H1 (cell line): ENCODE results near the gene RPS6KA4. TPM values are rescaled to one million over a fixed set of nuclear protein-coding genes. Genes with fewer than 3 reads are reported as not detected.

ENCODE experiments used
- CTCF ChIA-PET: fragments of 300-600 bp; sonication (Branson Sonifier 250); formaldehyde crosslinking; loops from one replicate; lab custom pipeline; 2021; ENCODE audit not compliant: partially characterized antibody; lab: Charles Lee
- POLR2A ChIA-PET: fragments of 300-600 bp; sonication (Branson Sonifier 250); formaldehyde crosslinking; loops from one replicate; lab custom pipeline; 2021; ENCODE audit warnings: inconsistent platforms; ENCODE audit not compliant: partially characterized antibody; lab: Charles Lee
- DNase-seq, 2 experiments: peaks; one replicate each; pipeline versions ENCODE4 v3.0.0 to v3.0.0-alpha.2; 2010 to 2022; ENCODE audit warnings: low spot score in 2 of 2, low read depth in 1 of 2, mixed read lengths in 1 of 2
- FAIRE-seq: peaks from 2 replicates; lab custom pipeline; 2011; peaks lifted over from hg19 to GRCh38; lab: Jason Lieb, UNC
- H2AFZ ChIP-seq: 2 replicates; pipeline ENCODE4 v1.8.1; 2012; ENCODE audit warnings: low read length, inconsistent platforms
- H2AK5ac ChIP-seq: 2 replicates; pipeline ENCODE4 v1.6.1; 2013; ENCODE audit warnings: low read depth, low read length
- H2BK120ac ChIP-seq: replicated peaks from 2 replicates; pipeline ENCODE3; 2013; ENCODE audit warnings: low read depth, low read length, inconsistent platforms
- H2BK12ac ChIP-seq: 2 replicates; pipeline ENCODE4 v1.6.1; 2013; ENCODE audit warnings: low read depth, low read length
- H2BK15ac ChIP-seq: 2 replicates; pipeline ENCODE4 v1.6.1; 2013; ENCODE audit warnings: low read length
- H2BK20ac ChIP-seq: 2 replicates; pipeline ENCODE4 v1.6.1; 2013; ENCODE audit warnings: low read length
- H2BK5ac ChIP-seq: 2 replicates; pipeline ENCODE4 v1.6.1; 2013; ENCODE audit warnings: low read depth, low read length
- H3K14ac ChIP-seq: 2 replicates; pipeline ENCODE4 v1.6.1; 2013; ENCODE audit warnings: inconsistent platforms; ENCODE audit not compliant: insufficient read length
- H3K18ac ChIP-seq: 2 replicates; pipeline ENCODE4 v1.6.1; 2013; ENCODE audit warnings: low read length; ENCODE audit errors: extremely low read depth
- H3K23ac ChIP-seq: 2 replicates; pipeline ENCODE4 v1.6.1; 2013; ENCODE audit warnings: inconsistent platforms; ENCODE audit not compliant: insufficient read length
- H3K23me2 ChIP-seq: 2 replicates; pipeline ENCODE4 v1.6.1; 2013; ENCODE audit warnings: low read depth, low read length
- H3K27ac ChIP-seq: 2 replicates; pipeline ENCODE4 v1.6.1; 2011; ENCODE audit warnings: low read depth, low read length, inconsistent platforms
- H3K27me3 ChIP-seq, 4 experiments: replicated peaks in 1 of 4; 1 replicate in 1 of 4; 2 replicates in 3 of 4; pipeline versions ENCODE4 v1.6.1 to v1.8.1; 2011 to 2013; ENCODE audit warnings: low read length in 3 of 4, mild to moderate bottlenecking in 3 of 4, inconsistent platforms in 2 of 4, mixed read lengths in 2 of 4, moderate library complexity in 1 of 4; ENCODE audit not compliant: control insufficient read depth in 3 of 4, insufficient read depth in 3 of 4; ENCODE audit errors: extremely low read depth in 1 of 4
- H3K36me3 ChIP-seq, 4 experiments: 2 replicates each; pipeline versions ENCODE4 v1.6.1 to v1.8.1; 2011 to 2013; ENCODE audit warnings: mild to moderate bottlenecking in 4 of 4, low read length in 3 of 4, moderate library complexity in 2 of 4, control low read depth in 1 of 4, inconsistent platforms in 1 of 4; ENCODE audit not compliant: insufficient read depth in 4 of 4, control insufficient read depth in 2 of 4
- H3K4ac ChIP-seq: replicated peaks from 2 replicates; pipeline ENCODE3; 2013; ENCODE audit warnings: low read length, low read depth, mixed read lengths, inconsistent platforms; ENCODE audit not compliant: insufficient read length
- H3K4me1 ChIP-seq, 4 experiments: replicated peaks in 1 of 4; 1 replicate in 1 of 4; 2 replicates in 3 of 4; pipeline versions ENCODE4 v1.6.1 to v1.8.1; 2011 to 2013; ENCODE audit warnings: low read length in 3 of 4, inconsistent platforms in 2 of 4, mixed read lengths in 1 of 4; ENCODE audit not compliant: insufficient read depth in 4 of 4, control insufficient read depth in 3 of 4
- H3K4me2 ChIP-seq, 2 experiments: 2 replicates each; pipeline versions ENCODE4 v1.6.1 to v1.8.1; 2011 to 2013; ENCODE audit warnings: low read depth in 2 of 2, low read length in 2 of 2, control low read depth in 1 of 2, inconsistent platforms in 1 of 2, mild to moderate bottlenecking in 1 of 2; ENCODE audit not compliant: insufficient read depth in 1 of 2
- H3K4me3 ChIP-seq, 4 experiments: fragments of 200-600, 300-600 bp in 1 of 4; sonication (generic), shearing (Covaris generic), sonication (Bioruptor Twin) in 1 of 4; 2 replicates each; pipeline versions ENCODE4 v1.5.1 to v1.8.1; 2011 to 2016; ENCODE audit warnings: low read length in 4 of 4, low read depth in 3 of 4, control low read depth in 2 of 4, inconsistent platforms in 2 of 4, mild to moderate bottlenecking in 2 of 4, mixed read lengths in 1 of 4, moderate library complexity in 1 of 4; ENCODE audit not compliant: insufficient read depth in 2 of 4; ENCODE audit errors: extremely low read depth in 1 of 4
- H3K56ac ChIP-seq: replicated peaks from 2 replicates; pipeline ENCODE3; 2013; ENCODE audit warnings: low read depth, mild to moderate bottlenecking, mixed read lengths, low read length, inconsistent platforms; ENCODE audit not compliant: insufficient read length
- H3K79me1 ChIP-seq: 2 replicates; pipeline ENCODE4 v1.6.1; 2013; ENCODE audit warnings: low read depth, low read length, control low read depth
- H3K79me2 ChIP-seq, 2 experiments: 2 replicates each; pipeline versions ENCODE4 v1.6.1 to v1.8.1; 2012 to 2013; ENCODE audit warnings: low read length in 2 of 2, mild to moderate bottlenecking in 2 of 2, inconsistent platforms in 1 of 2; ENCODE audit not compliant: insufficient read depth in 2 of 2, control insufficient read depth in 1 of 2
- H3K9ac ChIP-seq, 4 experiments: replicated peaks in 1 of 4; 1 replicate in 1 of 4; 2 replicates in 3 of 4; pipeline versions ENCODE4 v1.6.1 to v1.8.1; 2011 to 2013; ENCODE audit warnings: low read depth in 3 of 4, low read length in 3 of 4, control low read depth in 2 of 4, mild to moderate bottlenecking in 2 of 4, moderate library complexity in 2 of 4, inconsistent platforms in 1 of 4; ENCODE audit errors: extremely low read depth in 1 of 4
- H3K9me3 ChIP-seq, 2 experiments: 2 replicates each; pipeline versions ENCODE4 v1.6.1 to v1.8.1; 2012 to 2013; ENCODE audit warnings: mild to moderate bottlenecking in 2 of 2, moderate library complexity in 2 of 2, control low read depth in 1 of 2, inconsistent platforms in 1 of 2, low read depth in 1 of 2, low read length in 1 of 2, mixed read lengths in 1 of 2; ENCODE audit not compliant: insufficient read depth in 2 of 2
- H4K20me1 ChIP-seq, 2 experiments: replicated peaks in 1 of 2; 2 replicates each; pipeline versions ENCODE3 to v1.8.1; 2011 to 2013; ENCODE audit warnings: inconsistent platforms in 2 of 2, low read length in 2 of 2, mild to moderate bottlenecking in 1 of 2; ENCODE audit not compliant: insufficient read depth in 2 of 2, control insufficient read depth in 1 of 2
- H4K5ac ChIP-seq: 2 replicates; pipeline ENCODE4 v1.6.1; 2013; ENCODE audit warnings: low read length, low read depth, mixed read lengths, inconsistent platforms; ENCODE audit not compliant: insufficient read length
- H4K8ac ChIP-seq: 2 replicates; pipeline ENCODE4 v1.8.0; 2013; ENCODE audit warnings: mild to moderate bottlenecking, moderate library complexity, low read length, inconsistent platforms; ENCODE audit not compliant: insufficient read depth; ENCODE audit errors: extremely low read depth
- H4K91ac ChIP-seq: replicated peaks from 2 replicates; pipeline ENCODE3; 2013; ENCODE audit warnings: low read length, mixed read lengths, inconsistent platforms; ENCODE audit not compliant: insufficient read length
- CREB1 ChIP-seq: IDR thresholded peaks from 2 replicates; pipeline ENCODE4 v1.6.1; 2012; ENCODE audit warnings: inconsistent platforms
- WGBS, 2 experiments: shearing (Covaris generic) in 1 of 2; methylation state at CpG; one replicate each; pipeline versions ENCODE4 v1.1.6 to v1.1.7; 2013 to 2015; ENCODE audit warnings: low lambda C conversion rate in 2 of 2, mixed read lengths in 2 of 2, inconsistent platforms in 1 of 2, low coverage in 1 of 2, missing lambda C conversion rate in 1 of 2; ENCODE audit not compliant: insufficient replicate concordance in 2 of 2, insufficient coverage in 1 of 2, insufficient read length in 1 of 2; ENCODE audit errors: extremely low coverage in 1 of 2, missing lambda C conversion rate in 1 of 2; 5-methylcytosine and 5-hydroxymethylcytosine counted together
- polyA plus RNA-seq, 7 experiments: library from polyadenylated mRNA; depleted of rRNA in 3 of 7; stranded (reverse) in 5 of 7; unstranded in 2 of 7; fragments of >200 nt in 5 of 7; fragments of 200-250 nt in 2 of 7; gene quantifications; 1 replicate in 5 of 7; 2 replicates in 1 of 7; 4 replicates in 1 of 7; pipeline versions ENCODE4 v1.2.1 to v1.2.3, GENCODE V29; 2011 to 2013; ENCODE audit warnings: missing spikeins in 2 of 7, mixed read lengths in 2 of 7
- total RNA-seq: library from RNA; stranded (reverse); fragmentation: NEBNext Ultra II Directional; extraction: Animal tissue kit (Norgen Biotek cat#: 25700); gene quantifications from 2 replicates; pipeline ENCODE4 v1.2.1, GENCODE V29; 2021

RPS6KA4 gene
- total and polyA plus RNA-seq, 2 of the 8 experiments (the other 6 are each of a cell fraction or from before 2014, with no cell fraction given): 8.2 to 12.6 TPM

DNA sequence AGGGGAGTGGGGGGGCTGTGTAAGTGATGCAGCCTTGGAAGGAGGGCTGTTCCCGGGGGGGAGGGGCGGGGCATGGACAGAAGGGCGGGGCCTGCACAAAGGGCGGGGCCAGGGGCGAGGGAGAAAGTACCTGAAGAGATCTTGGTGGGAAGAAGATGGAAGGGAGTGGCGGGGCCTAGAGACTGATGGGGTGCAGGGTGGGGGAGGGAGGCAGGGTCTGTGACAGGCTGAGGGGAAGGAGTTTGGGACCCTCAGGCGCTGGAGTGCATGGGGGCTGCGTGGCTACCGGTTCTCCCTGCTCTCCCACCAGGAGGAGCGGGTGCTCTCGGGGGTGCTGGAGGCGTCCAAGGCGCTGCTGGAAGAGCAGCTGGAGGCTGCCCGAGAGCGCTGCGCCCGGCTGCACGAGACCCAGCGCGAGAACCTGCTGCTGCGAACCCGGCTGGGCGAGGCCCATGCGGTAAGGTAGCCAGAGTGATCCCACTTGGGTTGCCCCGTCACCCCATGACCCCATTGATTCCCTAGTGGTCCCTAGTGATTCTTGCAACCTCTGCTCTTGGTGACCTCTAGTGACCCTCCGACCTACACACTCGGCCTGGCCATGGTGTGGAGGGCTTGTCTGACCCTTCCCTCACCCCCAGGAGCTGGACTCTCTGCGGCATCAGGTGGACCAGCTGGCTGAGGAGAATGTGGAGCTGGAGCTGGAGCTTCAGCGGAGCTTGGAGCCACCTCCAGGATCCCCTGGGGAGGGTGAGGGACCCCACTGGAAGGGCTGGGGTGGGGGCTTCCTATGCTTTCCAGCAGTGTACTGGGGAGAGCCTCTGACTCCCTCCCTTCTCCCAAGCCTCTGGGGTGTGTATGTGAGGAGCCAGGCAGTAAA, 15.9 kb upstream of the RPS6KA4 start:
- Histone ChIP-seq H2BK12ac (peak overlapping the region; percentile 50; the same call in 1 of the 2 replicates), H2BK20ac (no peak overlapping the region), H3K18ac (no peak overlapping the region), H2BK120ac (no peak overlapping the region), H3K4ac (no peak overlapping the region), H3K27ac (no peak overlapping the region), H4K20me1 (peaks cover 0 to 2% of the 10 kb centered on the region in 2 experiments), H3K4me3 (peak overlapping the region; percentile 0 to 69 (median 27); a peak in 5 of 8 replicates), H3K14ac (no peak overlapping the region), H3K79me2 (no peaks in the 10 kb centered on the region), H4K8ac (no peak overlapping the region), H3K23ac (no peak overlapping the region), H3K4me1 (peaks cover 0 to 23% (median 17%) of the 10 kb centered on the region in 4 experiments; a peak in 6 of 7 replicates), H2BK15ac (no peak overlapping the region; the same call in 1 of the 2 replicates), H2AK5ac (no peak overlapping the region), H3K9ac (no peak overlapping the region), H4K91ac (no peak overlapping the region), H3K4me2 (peak overlapping the region; percentile 71 to 78; a peak in 3 of 4 replicates), H2BK5ac (no peak overlapping the region), H3K9me3 (no peaks in the 10 kb centered on the region), H2AFZ (no peak overlapping the region), H3K56ac (no peak overlapping the region), H3K36me3 (no peaks in the 10 kb centered on the region), H3K27me3 (peaks cover 0 to 2% (median 0%) of the 10 kb centered on the region in 4 experiments; a peak in 1 of 7 replicates), H4K5ac (no peak overlapping the region), H3K79me1 (no peaks in the 10 kb centered on the region), H3K23me2 (peaks cover 11% of the 10 kb centered on the region; the same call in 1 of the 2 replicates)
- FAIRE-seq (no peak), DNase-seq (no peak)
- POLR2A ChIA-PET: interaction anchor here (1.3 to 6.1 kb wide), 7 partner anchors 10 to 58 kb away, joined by 3 to 38 read pairs (median 6); partner anchors contain the start of genes BAD, ESRRA, PRDX5 and TRMT112
- CTCF ChIA-PET: interaction anchor here (0.6 to 37.6 kb wide), 19 partner anchors 6 to 362 kb away, joined by 3 to 614 read pairs (median 4); partner anchors contain the start of genes CATSPERZ, CCDC88B, ESRRA and PRDX5
- no peak for TF ChIP-seq CREB1
- 89% methylated on average over 17 of the region's 29 CpGs; no CpG with 5 or more reads in 1 of the 2 experiments for WGBS, 2 experiments
